AG09319 (cell line): ENCODE data around the gene PRR5L.

ENCODE experiments used
- DNase-seq: peaks from one replicate; pipeline ENCODE4 v3.0.0-alpha.2; 2010; ENCODE audit warnings: low read depth; ENCODE audit errors: extremely low read depth
- TF ChIP-seq, protein P1 (sequence below): IDR thresholded peaks from 2 replicates; pipeline ENCODE4 v1.5.1; 2011; ENCODE audit warnings: low read depth, mild to moderate bottlenecking, inconsistent platforms, low read length, moderate library complexity

PRR5L gene

DNA sequence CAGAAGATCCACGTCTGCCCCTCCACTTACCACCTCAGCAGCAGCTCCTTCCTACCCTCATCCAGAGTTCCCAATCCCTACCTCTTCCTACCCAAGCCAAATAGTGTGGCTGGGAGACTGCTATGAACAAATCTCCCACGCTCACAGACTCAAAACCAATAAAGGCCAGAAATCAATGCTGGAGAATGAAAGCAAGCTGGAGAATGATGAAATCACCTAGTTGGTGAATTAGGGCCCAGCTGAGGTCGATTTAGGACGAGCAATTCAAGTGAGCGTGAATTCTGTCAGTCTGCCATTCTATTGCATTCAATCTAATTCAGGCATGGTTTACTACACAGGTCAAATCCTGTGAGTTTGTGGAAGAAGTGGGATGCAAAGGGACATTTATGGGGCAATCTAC lies 29.3 kb upstream of the PRR5L start:
- no peak for DNase-seq
- TF ChIP-seq, protein P1, sequence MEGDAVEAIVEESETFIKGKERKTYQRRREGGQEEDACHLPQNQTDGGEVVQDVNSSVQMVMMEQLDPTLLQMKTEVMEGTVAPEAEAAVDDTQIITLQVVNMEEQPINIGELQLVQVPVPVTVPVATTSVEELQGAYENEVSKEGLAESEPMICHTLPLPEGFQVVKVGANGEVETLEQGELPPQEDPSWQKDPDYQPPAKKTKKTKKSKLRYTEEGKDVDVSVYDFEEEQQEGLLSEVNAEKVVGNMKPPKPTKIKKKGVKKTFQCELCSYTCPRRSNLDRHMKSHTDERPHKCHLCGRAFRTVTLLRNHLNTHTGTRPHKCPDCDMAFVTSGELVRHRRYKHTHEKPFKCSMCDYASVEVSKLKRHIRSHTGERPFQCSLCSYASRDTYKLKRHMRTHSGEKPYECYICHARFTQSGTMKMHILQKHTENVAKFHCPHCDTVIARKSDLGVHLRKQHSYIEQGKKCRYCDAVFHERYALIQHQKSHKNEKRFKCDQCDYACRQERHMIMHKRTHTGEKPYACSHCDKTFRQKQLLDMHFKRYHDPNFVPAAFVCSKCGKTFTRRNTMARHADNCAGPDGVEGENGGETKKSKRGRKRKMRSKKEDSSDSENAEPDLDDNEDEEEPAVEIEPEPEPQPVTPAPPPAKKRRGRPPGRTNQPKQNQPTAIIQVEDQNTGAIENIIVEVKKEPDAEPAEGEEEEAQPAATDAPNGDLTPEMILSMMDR: no peak

DNA sequence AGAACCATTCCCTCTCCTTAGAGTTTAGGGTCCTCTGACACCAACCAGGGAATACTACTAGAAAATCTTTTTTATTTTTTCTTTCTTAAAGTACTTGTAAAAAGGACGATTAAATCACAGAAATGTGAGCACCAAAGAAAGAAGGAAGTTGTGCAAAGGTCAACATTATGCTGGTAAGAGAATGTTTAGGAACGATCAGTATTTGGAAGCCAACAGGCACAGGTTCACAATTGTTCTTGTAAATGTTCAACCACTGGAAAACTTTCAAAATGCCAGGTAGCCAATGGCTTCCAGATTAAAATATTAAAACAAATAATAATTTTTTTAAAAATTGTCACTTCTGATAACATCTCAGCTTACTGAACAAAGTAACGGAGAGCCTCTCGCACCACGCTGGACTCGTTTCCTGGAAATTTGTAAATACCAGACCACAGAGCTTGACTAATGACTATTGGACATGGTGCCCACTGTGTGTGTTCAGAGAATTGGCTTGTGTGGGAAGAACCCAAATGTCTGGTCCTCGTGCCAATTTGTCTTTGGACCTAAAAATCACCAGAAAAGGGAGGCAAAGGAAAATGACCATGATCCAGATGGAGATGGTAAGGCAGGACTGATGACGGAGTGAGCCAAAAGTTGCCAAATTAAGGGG lies 27.6 kb upstream of the PRR5L start:
- no peak for DNase-seq
- TF ChIP-seq, protein P1: no peak

DNA sequence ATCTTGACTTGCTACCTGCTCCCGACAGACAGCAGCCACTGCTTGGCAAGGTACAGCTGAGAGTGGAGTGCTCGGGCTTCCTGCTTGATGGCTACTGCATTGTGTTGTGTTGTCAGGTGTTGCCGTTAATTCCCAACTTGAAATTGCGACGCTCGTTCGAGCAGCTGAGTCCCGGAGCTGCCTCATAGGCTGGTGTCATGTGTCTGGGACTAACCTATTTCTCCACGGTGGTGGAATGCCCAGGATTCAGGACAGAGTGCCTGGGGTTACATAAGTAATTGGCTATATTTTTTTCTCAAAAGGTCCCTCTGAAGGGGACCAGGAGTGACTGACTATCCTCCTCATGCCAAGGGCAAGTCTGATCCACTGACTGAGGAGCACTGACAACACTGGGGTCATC lies 25.4 kb upstream of the PRR5L start:
- no peak for DNase-seq
- TF ChIP-seq, protein P1: no peak

DNA sequence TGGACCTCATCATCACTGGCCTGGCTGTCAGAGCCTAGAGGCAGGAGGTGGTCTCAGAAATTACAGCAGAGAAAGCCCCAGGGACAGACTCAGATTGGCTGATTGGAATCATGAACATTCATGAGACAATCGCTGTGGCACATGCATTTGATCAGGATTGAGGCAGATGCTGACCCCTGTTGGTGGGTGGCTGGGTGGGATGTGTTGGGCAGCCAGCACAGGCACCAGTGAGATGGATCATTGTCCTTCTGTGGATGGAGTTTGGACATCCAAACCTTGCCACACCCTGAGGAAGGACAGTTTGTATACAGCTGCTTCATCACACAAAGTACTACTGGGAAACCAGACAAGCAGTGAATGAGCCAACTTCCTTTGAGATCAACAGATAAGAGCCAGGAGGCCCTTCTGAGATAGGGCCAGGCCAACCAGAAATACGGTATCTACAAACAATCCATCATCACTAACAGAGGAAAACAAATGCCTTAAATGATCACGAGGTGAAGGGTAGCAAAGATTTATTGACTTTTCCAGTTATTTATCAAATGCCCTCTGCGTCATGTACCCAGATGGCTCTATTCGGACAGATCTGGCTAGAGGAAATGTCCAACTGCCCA lies 24.2 kb upstream of the PRR5L start:
- TF ChIP-seq, protein P1: no peak; the same call in 1 of the 2 replicates
- no peak for DNase-seq

DNA sequence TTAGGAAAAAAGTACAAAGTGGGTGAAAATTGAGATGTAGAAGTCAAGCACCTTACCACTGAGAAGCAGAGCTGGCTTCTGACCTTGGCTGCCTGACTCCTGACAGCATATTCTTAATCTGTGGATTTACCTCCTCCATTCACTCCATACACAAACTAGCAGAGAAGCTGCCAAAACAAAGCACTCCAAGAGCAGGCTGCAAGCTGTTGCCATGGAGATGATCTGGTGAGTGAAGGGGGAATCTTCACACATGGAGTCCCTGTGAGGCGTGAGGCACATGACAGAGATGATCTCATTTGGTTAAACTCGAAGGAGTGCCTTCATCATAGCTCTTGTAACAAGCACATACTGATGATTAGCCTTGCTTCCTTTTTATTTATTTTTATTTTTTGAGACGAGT lies 23.0 kb upstream of the PRR5L start:
- TF ChIP-seq, protein P1: no peak
- no peak for DNase-seq

DNA sequence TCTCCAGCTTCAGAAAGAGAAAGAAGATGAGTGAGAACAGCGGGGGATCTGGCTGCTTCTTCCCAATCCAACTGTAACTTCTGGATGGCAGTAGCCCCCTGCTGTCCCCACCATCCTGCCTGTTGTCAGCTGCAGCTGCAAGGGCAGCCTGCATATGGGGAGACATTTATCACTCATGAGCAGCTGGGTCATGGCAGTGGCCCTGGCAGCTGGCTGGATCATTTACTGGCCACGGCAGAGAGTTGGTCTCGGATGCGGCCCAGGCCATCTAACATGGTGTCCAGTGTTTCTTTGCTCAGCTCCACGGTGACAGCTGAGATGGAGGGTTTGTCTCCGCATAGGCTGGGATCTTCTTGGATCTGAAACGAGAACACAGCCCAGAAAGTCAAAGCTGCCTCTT lies 21.7 kb upstream of the PRR5L start:
- DNase-seq: no peak
- TF ChIP-seq, protein P1: no peak

DNA sequence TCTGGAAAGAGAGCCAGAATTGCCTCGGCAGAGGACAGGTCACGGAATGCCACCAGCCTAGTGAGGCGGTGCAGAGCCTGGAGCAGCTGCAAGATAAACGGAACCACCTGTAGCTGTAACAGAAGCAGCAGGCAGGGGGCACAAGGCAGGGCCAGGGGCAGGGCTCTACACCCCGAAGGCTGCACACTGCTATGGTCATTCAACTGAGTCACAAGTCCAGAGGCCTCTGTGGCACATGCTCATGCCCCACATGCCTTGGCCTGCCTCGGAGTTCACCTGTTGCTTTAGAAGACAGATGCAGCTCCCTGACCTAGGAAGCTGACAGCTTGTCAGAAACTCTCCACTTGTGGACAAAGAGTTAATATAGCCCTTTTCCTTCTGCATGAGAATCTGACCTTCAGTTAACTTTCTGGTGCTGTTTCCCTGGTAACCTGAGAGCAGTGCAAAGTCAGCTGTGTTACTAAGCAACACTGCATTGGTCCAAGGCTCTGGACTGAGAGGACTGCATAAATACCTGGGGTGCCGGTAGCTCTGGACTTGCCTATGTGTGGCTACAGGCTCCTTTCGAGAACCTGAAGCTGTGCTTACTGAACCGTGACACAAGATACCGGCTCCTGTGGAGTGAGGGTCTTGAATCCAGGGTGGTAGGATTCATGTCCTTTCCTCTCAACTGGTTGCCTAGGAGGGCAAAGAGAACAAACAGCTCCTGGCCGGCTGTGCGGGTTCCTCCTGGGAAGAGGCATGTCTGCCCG lies 17.4 kb upstream of the PRR5L start:
- TF ChIP-seq, protein P1: no peak
- DNase-seq: no peak
